HG02973 (cell line): ENCODE results near the gene SRR.
"Not testable (repeated sequence)": the region's sequence is repeated elsewhere in the genome, so short reads cannot be mapped to it uniquely, and the experiment has no call there.

Experiments used
- ATAC-seq: cut with Tn5 transposase; IDR thresholded peaks from one replicate; pipeline ENCODE4 v1.9.1; 2021; ENCODE audit warnings: moderate library complexity; ENCODE audit not compliant: unreplicated experiment

Gene SRR

GRCh38 chr17:2303204-2304188 is at the start of gene SRR, which contains the start of gene SMG6:
Gene SRR, plus strand, starts transcription at chr17:2303950. Its CDS starts 11,611 bp downstream, at chr17:2315561.
Gene SMG6, minus strand, starts transcription at chr17:2303785. Its CDS starts 65 bp downstream, at chr17:2303720.
- peak; percentile 76 for ATAC-seq

- ATAC-seq, result not testable (repeated sequence)
Measured at GRCh38 chr17:2258830-2259229, 44.9 kb upstream of the SRR start.

- ATAC-seq, result peak; percentile 58
Measured at GRCh38 chr17:2259769-2260536, 43.8 kb upstream of the SRR start.

GRCh38 chr17:2262135-2262587 is 41.6 kb upstream of the SRR start:
- no peak for ATAC-seq

- ATAC-seq, result no peak
Measured at GRCh38 chr17:2263183-2264066, 40.3 kb upstream of the SRR start.

- no peak for ATAC-seq
Measured at GRCh38 chr17:2264067-2264860, 39.5 kb upstream of the SRR start.

- not testable (repeated sequence) for ATAC-seq
Measured at GRCh38 chr17:2265166-2265565, 38.6 kb upstream of the SRR start.

GRCh38 chr17:2266045-2266864 is 37.5 kb upstream of the SRR start:
- ATAC-seq, result peak; percentile 74

GRCh38 chr17:2266865-2267228 is 36.9 kb upstream of the SRR start:
- peak; percentile 21 for ATAC-seq

- ATAC-seq, result no peak
Measured at GRCh38 chr17:2267354-2267753, 36.4 kb upstream of the SRR start.

- no peak for ATAC-seq
Measured at GRCh38 chr17:2271985-2272702, 31.6 kb upstream of the SRR start.

GRCh38 chr17:2274414-2274813 is 29.3 kb upstream of the SRR start:
- ATAC-seq, result no peak

- ATAC-seq, result no peak
Measured at GRCh38 chr17:2275722-2276121, 28.0 kb upstream of the SRR start.

GRCh38 chr17:2277429-2278170 is 26.1 kb upstream of the SRR start:
- ATAC-seq, result no peak

- ATAC-seq, result no peak
Measured at GRCh38 chr17:2279707-2280106, 24.0 kb upstream of the SRR start.

GRCh38 chr17:2282297-2282873 is 21.4 kb upstream of the SRR start:
- no peak for ATAC-seq

- ATAC-seq, result no peak
Measured at GRCh38 chr17:2283302-2283701, 20.4 kb upstream of the SRR start.
